Measurements from ENCODE around the gene EFS. TPM values are rescaled to one million over a fixed set of nuclear protein-coding genes. Genes with fewer than 3 reads are reported as not detected.
A peak's percentile ranks its signal among the peaks of the same experiment; 100 is the strongest.
"Not testable (repeated sequence)": the region's sequence is repeated elsewhere in the genome, so short reads cannot be mapped to it uniquely, and the experiment has no call there.

EFS gene
- total and polyA plus RNA-seq, 9 donors = 20.8 to 51.4 (median 43.9) TPM

- Histone ChIP-seq H3K4me3 (ENCODE audit: low read length) (no peak overlapping the region), H3K36me3 (ENCODE audit: control insufficient read depth, insufficient read depth, low read length) (peaks cover 25% of the 10 kb centered on the region), H3K27ac (ENCODE audit: low read length) (no peak overlapping the region), H3K27me3 (ENCODE audit: control insufficient read depth, insufficient read depth, low read length) (no peaks in the 10 kb centered on the region), H3K4me1 (ENCODE audit: control insufficient read depth, insufficient read depth, low read length) (peaks cover 6% of the 10 kb centered on the region), H3K9me3 (replicated peaks; ENCODE audit: control insufficient read depth, low read depth, low read length) (no peaks in the 10 kb centered on the region)
- 42% methylated on average over 2 of the region's 4 CpGs for WGBS (ENCODE audit: insufficient coverage)
- DNase-seq = peak; percentile 88
Observed at GRCh38 chr14:23327947-23328744, 36.8 kb downstream of the EFS start.

GRCh38 chr14:23326491-23327332 is 38.3 kb downstream of the EFS start:
- DNase-seq = no peak
- no peak overlapping the region for H3K4me3 ChIP-seq (ENCODE audit: low read length)
- no peaks in the 10 kb centered on the region for H3K9me3 ChIP-seq (replicated peaks; ENCODE audit: control insufficient read depth, low read depth, low read length)
- peaks cover 15% of the 10 kb centered on the region for H3K4me1 ChIP-seq (ENCODE audit: control insufficient read depth, insufficient read depth, low read length)
- H3K36me3 ChIP-seq (ENCODE audit: control insufficient read depth, insufficient read depth, low read length) = peaks cover 32% of the 10 kb centered on the region
- H3K27me3 ChIP-seq (ENCODE audit: control insufficient read depth, insufficient read depth, low read length) = no peaks in the 10 kb centered on the region
- no peak overlapping the region for H3K27ac ChIP-seq (ENCODE audit: low read length)
- 71% methylated on average over 8 of the region's 13 CpGs for WGBS (ENCODE audit: insufficient coverage)

- not testable (repeated sequence) for H3K27me3 ChIP-seq (ENCODE audit: control insufficient read depth, insufficient read depth, low read length); H3K27ac ChIP-seq (ENCODE audit: low read length); H3K9me3 ChIP-seq (replicated peaks; ENCODE audit: control insufficient read depth, low read depth, low read length); H3K4me3 ChIP-seq (ENCODE audit: low read length); DNase-seq
- no CpG with 5 or more reads among the region's 5 CpGs for WGBS (ENCODE audit: insufficient coverage)
- H3K36me3 ChIP-seq (ENCODE audit: control insufficient read depth, insufficient read depth, low read length) = peaks cover 32% of the 10 kb centered on the region
- H3K4me1 ChIP-seq (ENCODE audit: control insufficient read depth, insufficient read depth, low read length) = peaks cover 15% of the 10 kb centered on the region
Observed at GRCh38 chr14:23325746-23326145, 39.2 kb downstream of the EFS start.

- DNase-seq = no peak
- H3K27ac ChIP-seq (ENCODE audit: low read length) = no peak overlapping the region
- no peaks in the 10 kb centered on the region for H3K9me3 ChIP-seq (replicated peaks; ENCODE audit: control insufficient read depth, low read depth, low read length)
- H3K36me3 ChIP-seq (ENCODE audit: control insufficient read depth, insufficient read depth, low read length) = peaks cover 32% of the 10 kb centered on the region
- 92% methylated on average over 3 of the region's 7 CpGs for WGBS (ENCODE audit: insufficient coverage)
- H3K4me3 ChIP-seq (ENCODE audit: low read length) = no peak overlapping the region
- no peaks in the 10 kb centered on the region for H3K27me3 ChIP-seq (ENCODE audit: control insufficient read depth, insufficient read depth, low read length)
- peaks cover 21% of the 10 kb centered on the region for H3K4me1 ChIP-seq (ENCODE audit: control insufficient read depth, insufficient read depth, low read length)
Observed at GRCh38 chr14:23324993-23325392, 40.0 kb downstream of the EFS start.

DNA sequence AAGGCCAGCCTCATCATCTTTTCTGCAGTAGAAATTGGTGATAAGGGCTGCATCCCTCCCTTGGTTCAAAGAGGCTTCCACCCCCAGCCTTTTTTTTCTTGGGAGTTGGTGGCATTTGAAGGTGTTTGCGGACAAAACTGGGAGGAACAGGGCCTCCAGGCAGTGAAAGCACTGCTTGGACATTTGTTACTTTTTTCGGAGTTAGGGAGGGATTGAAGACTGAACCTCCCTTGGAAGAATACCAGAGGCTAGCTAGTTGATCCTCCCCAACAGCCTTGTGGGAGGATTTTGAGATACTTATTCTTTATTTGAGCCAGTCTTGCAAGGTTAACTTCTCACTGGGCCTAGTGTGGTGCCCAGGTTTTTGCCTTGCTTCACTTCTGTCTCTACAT is 40.5 kb downstream of the EFS start:
- no peak for DNase-seq
- no peaks in the 10 kb centered on the region for H3K27me3 ChIP-seq (ENCODE audit: control insufficient read depth, insufficient read depth, low read length)
- H3K4me1 ChIP-seq (ENCODE audit: control insufficient read depth, insufficient read depth, low read length) = peaks cover 21% of the 10 kb centered on the region
- H3K4me3 ChIP-seq (ENCODE audit: low read length) = no peak overlapping the region
- no peak overlapping the region for H3K27ac ChIP-seq (ENCODE audit: low read length)
- no peaks in the 10 kb centered on the region for H3K9me3 ChIP-seq (replicated peaks; ENCODE audit: control insufficient read depth, low read depth, low read length)
- peaks cover 32% of the 10 kb centered on the region for H3K36me3 ChIP-seq (ENCODE audit: control insufficient read depth, insufficient read depth, low read length)
- 57% methylated on average over 1 of the region's 2 CpGs for whole genome bisulfite sequencing (ENCODE audit: insufficient coverage)

DNA sequence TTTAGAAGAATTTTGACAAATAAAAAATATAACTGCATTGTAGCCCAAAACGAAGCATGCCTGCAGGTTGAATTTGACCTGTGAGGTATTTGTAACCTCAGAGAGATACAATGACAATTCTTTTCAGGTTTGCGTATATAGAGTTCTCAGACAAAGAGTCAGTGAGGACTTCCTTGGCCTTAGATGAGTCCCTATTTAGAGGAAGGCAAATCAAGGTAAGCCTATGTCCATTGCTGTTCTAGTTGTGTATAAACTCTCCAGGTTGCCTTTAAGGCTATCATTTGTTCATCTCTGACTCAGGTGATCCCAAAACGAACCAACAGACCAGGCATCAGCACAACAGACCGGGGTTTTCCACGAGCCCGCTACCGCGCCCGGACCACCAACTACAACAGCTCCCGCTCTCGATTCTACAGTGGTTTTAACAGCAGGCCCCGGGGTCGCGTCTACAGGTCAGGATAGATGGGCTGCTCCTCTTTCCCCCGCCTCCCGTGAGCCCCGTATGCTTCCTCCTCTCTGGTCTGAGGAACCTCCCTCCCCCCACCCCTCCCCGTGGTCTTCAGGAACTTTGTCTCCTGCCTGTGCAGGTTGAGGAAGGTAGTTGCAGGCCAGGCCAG is 41.0 kb downstream of the EFS start:
- 91% methylated on average over 13 of the region's 18 CpGs for WGBS (ENCODE audit: insufficient coverage)
- Histone ChIP-seq H3K4me3 (ENCODE audit: low read length) (no peak overlapping the region), H3K27ac (ENCODE audit: low read length) (no peak overlapping the region), H3K36me3 (ENCODE audit: control insufficient read depth, insufficient read depth, low read length) (peaks cover 32% of the 10 kb centered on the region), H3K27me3 (ENCODE audit: control insufficient read depth, insufficient read depth, low read length) (no peaks in the 10 kb centered on the region), H3K9me3 (replicated peaks; ENCODE audit: control insufficient read depth, low read depth, low read length) (no peaks in the 10 kb centered on the region), H3K4me1 (ENCODE audit: control insufficient read depth, insufficient read depth, low read length) (peaks cover 21% of the 10 kb centered on the region)
- no peak for DNase-seq

DNA sequence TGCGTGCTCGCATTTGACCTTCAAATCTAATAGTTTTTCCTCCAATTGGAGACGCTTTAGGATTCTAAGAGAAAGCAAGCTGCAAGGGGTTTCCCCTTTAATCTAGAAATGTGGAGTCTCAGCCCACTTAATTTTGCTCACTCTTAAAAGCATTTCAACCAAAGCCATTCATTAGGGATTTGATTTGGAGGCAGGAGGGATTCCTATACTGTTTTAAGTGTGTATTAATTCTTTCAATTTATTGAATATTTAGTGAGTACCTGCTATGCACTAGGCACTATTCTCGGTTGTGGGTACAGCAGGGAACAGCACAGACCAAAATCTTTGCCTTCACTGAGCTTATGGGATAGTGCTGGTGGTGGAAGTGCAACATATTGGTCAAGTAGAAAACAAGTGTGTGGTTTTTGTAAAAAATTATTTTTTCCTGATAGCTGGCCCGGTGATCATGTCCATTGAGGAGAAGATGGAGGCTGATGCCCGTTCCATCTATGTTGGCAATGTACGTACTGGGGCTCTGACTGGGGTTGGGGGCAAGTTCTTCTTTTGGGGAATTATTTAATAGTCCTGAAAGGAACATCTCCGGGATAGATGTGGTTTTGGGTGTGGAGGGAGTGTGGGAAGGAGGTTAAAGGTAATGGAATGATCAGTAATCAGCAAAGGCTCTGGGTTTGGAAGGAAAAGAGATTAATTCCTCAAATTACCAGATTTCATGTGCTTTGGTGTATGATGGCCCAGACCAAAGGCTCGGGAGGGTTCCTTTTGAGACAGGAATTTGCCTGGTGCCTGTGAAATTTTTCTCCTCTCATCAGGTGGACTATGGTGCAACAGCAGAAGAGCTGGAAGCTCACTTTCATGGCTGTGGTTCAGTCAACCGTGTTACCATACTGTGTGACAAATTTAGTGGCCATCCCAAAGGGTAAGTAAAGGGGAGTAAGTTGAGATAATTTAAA is 42.1 kb downstream of the EFS start:
- Histone ChIP-seq H3K36me3 (ENCODE audit: control insufficient read depth, insufficient read depth, low read length) (peaks cover 32% of the 10 kb centered on the region), H3K27ac (ENCODE audit: low read length) (peak overlapping the region; percentile 93), H3K9me3 (replicated peaks; ENCODE audit: control insufficient read depth, low read depth, low read length) (no peaks in the 10 kb centered on the region), H3K4me3 (ENCODE audit: low read length) (peak overlapping the region; percentile 86), H3K4me1 (ENCODE audit: control insufficient read depth, insufficient read depth, low read length) (peaks cover 21% of the 10 kb centered on the region), H3K27me3 (ENCODE audit: control insufficient read depth, insufficient read depth, low read length) (no peaks in the 10 kb centered on the region)
- WGBS (ENCODE audit: insufficient coverage) = 54% methylated on average over 5 of the region's 10 CpGs
- DNase-seq = no peak

DNA sequence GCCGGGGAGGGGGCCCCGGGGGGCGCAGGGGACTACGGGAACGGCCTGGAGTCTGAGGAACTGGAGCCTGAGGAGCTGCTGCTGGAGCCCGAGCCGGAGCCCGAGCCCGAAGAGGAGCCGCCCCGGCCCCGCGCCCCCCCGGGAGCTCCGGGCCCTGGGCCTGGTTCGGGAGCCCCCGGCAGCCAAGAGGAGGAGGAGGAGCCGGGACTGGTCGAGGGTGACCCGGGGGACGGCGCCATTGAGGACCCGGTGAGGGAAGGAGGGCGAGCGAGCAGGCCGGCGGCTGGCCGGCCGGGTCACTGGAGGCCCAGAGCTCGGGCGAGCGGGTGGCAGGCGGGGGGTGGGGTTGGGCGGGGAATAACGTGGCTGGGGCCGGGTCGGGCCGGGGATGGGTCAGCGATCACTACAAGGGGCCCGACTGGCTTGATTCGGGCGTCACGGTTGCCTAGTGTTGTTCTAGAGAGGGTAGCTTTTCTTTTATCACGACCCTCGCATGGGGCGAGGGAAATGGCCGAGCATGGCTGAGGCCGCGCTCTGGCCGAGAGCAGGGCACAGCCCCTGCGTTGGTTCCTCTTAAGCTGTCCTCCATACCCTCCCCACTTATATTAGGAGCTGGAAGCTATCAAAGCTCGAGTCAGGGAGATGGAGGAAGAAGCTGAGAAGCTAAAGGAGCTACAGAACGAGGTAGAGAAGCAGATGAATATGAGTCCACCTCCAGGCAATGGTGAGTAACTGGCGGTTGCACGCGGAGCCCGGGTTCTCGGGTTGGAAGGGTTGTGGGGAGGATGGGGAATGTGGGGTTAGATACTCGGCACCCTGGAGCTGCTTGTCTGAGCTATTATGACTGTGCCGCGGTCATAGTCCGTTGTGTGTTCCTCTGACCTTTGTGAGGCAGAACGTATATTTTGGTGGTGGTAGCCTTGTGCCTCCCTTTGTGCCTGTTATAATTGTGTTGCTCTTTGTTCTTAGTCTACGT is 43.1 kb downstream of the EFS start:
- DNase-seq = peak; percentile 49
- Histone ChIP-seq H3K4me3 (ENCODE audit: low read length) (peak overlapping the region; percentile 86), H3K27ac (ENCODE audit: low read length) (peak overlapping the region; percentile 93), H3K36me3 (ENCODE audit: control insufficient read depth, insufficient read depth, low read length) (peaks cover 35% of the 10 kb centered on the region), H3K4me1 (ENCODE audit: control insufficient read depth, insufficient read depth, low read length) (peaks cover 21% of the 10 kb centered on the region), H3K9me3 (replicated peaks; ENCODE audit: control insufficient read depth, low read depth, low read length) (no peaks in the 10 kb centered on the region), H3K27me3 (ENCODE audit: control insufficient read depth, insufficient read depth, low read length) (no peaks in the 10 kb centered on the region)
- under 1% methylated on average over 27 of the region's 64 CpGs for WGBS (ENCODE audit: insufficient coverage)
